Rectal smooth muscle tissue (tissue), 1 donor: Measurements from ENCODE around the gene EXOC4.

Experiments used
- H3K27ac ChIP-seq: one replicate; pipeline ENCODE4 v1.7.0; 2013; ENCODE audit warnings: low read depth, low read length, inconsistent platforms
- H3K27me3 ChIP-seq: one replicate; pipeline ENCODE4 v1.7.0; 2013; ENCODE audit warnings: low read length; ENCODE audit not compliant: control insufficient read depth, insufficient read depth
- H3K36me3 ChIP-seq: one replicate; pipeline ENCODE4 v1.7.0; 2013; ENCODE audit warnings: low read length; ENCODE audit not compliant: control insufficient read depth, insufficient read depth
- H3K4me1 ChIP-seq: one replicate; pipeline ENCODE4 v1.7.0; 2013; ENCODE audit warnings: low read length; ENCODE audit not compliant: control insufficient read depth, insufficient read depth
- H3K4me3 ChIP-seq: one replicate; pipeline ENCODE4 v1.7.0; 2013; ENCODE audit warnings: low read length
- H3K9ac ChIP-seq: one replicate; pipeline ENCODE4 v1.7.0; 2013; ENCODE audit warnings: low read length

EXOC4 gene

GRCh38 chr7:133705596-133705995 is 452.7 kb downstream of the EXOC4 start:
- no peak overlapping the region for H3K27ac ChIP-seq
- H3K9ac ChIP-seq: no peak overlapping the region
- H3K36me3 ChIP-seq: no peaks in the 10 kb centered on the region
- H3K4me3 ChIP-seq: no peak overlapping the region
- no peaks in the 10 kb centered on the region for H3K27me3 ChIP-seq
- H3K4me1 ChIP-seq: peaks cover 3% of the 10 kb centered on the region

DNA sequence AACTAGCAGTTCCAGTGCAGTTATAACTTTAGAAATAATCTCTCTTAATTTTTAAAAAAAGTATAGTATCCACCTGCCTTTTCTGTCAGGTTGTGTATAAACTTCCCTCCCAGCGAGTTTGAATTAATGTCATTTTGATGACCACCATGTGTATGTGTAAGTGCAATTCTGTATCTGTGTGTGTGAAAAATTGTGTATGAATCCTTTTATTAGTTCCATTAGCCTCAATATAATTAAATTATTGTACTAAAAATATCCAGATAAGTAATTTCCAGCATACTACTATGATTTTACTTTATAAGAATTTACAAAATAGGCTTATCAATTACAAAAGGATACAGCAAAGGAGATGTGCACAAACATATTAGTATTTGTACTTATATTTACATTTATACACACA is 453.1 kb downstream of the EXOC4 start:
- no peak overlapping the region for H3K27ac ChIP-seq
- no peak overlapping the region for H3K9ac ChIP-seq
- no peak overlapping the region for H3K4me3 ChIP-seq
- H3K36me3 ChIP-seq: no peaks in the 10 kb centered on the region
- peaks cover 3% of the 10 kb centered on the region for H3K4me1 ChIP-seq
- H3K27me3 ChIP-seq: no peaks in the 10 kb centered on the region

DNA sequence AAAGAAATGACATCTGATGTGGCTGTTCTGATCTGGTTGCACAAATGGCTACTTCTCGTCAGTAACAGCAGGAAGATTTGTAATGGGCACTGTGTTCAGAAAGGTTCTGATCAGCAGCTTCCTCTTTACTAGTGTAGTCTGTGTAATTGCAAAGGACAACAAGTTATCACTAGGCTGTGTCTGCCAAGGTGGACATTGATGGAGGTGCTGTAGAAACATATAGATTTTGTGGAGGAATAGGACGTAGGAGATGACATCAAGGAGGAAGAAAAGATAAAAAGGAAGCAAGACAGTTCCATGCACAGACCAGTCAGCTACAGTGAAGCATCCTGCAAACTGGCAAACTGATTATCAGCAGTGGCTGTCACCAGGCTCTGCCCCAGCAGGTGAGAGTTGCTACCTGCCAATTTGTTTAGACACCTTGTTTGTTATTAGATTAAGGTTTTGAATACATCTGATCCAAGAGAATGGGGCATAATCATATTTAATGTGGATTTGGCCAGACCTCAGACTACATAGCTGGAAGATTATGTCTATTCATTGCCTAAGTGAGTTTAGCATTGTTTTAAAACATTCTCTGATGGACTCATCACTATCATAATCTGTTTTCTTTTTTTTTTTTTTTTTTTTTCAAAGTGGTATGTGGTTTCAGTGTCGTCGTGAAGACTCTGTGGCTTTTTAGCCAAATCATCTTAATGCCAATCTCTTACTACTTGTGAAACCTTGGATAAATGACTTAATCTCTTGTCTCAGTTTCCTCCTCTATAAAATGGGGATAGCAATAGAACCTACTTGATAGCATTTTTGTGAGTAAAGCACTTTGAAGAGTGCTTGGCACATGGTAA is 456.4 kb downstream of the EXOC4 start:
- no peak overlapping the region for H3K4me3 ChIP-seq
- no peaks in the 10 kb centered on the region for H3K27me3 ChIP-seq
- no peaks in the 10 kb centered on the region for H3K4me1 ChIP-seq
- no peaks in the 10 kb centered on the region for H3K36me3 ChIP-seq
- no peak overlapping the region for H3K27ac ChIP-seq
- no peak overlapping the region for H3K9ac ChIP-seq

- H3K27me3 ChIP-seq: no peaks in the 10 kb centered on the region
- H3K9ac ChIP-seq: no peak overlapping the region
- no peaks in the 10 kb centered on the region for H3K4me1 ChIP-seq
- no peak overlapping the region for H3K4me3 ChIP-seq
- no peak overlapping the region for H3K27ac ChIP-seq
- no peaks in the 10 kb centered on the region for H3K36me3 ChIP-seq
Measured at GRCh38 chr7:133712544-133712943, 459.7 kb downstream of the EXOC4 start.

- Histone ChIP-seq H3K4me1 (no peaks in the 10 kb centered on the region), H3K4me3 (no peak overlapping the region)
Measured at GRCh38 chr7:133714654-133715053, 461.8 kb downstream of the EXOC4 start.

DNA sequence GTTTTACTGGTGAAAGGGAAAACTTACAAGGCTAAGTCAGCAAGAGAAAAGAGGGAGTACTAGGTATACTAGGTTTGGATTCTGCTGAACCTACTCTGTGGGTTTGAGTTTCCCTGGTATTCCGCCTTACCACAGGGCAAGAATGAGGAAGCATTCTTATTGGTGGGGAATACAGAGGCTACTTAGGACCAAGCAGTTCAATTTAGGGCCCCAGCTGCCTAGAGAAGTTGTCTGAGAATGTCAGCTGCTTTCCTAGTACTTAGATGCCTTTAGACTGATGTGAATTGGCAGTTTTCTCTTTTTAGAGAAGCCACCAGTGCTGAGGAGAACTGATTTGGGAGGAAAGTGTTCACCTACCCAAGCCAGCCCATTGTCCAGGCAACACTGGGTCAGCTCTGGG is 465.3 kb downstream of the EXOC4 start:
- no peak overlapping the region for H3K4me3 ChIP-seq
- H3K9ac ChIP-seq: no peak overlapping the region
- H3K4me1 ChIP-seq: no peaks in the 10 kb centered on the region
- no peaks in the 10 kb centered on the region for H3K36me3 ChIP-seq
- no peak overlapping the region for H3K27ac ChIP-seq
- no peaks in the 10 kb centered on the region for H3K27me3 ChIP-seq

More at GRCh38 chr7:133714654-133715053, 461.8 kb downstream of the EXOC4 start:
- no peak overlapping the region for H3K9ac ChIP-seq
- H3K36me3 ChIP-seq: no peaks in the 10 kb centered on the region
- no peaks in the 10 kb centered on the region for H3K27me3 ChIP-seq
- no peak overlapping the region for H3K27ac ChIP-seq

DNA sequence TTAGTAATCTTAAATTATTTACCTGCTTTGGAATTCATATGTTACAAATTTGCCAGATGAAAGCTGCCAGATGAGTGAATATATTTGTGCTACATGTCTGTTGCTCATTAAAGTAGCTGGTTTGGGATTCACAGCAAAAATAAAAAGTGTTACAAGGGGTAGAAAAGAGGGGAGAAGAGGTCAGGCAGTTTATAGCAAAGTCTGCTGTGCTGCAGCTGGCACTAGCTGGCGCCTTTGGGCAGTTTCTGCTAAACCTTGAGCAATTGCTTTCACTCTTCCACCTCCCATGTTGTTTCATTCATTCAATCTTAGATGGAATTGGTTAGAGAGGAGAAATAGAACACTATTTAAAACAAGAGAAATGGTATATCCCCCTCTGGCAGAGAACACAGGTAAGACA is 470.2 kb downstream of the EXOC4 start:
- Histone ChIP-seq H3K36me3 (peaks cover 3% of the 10 kb centered on the region), H3K4me1 (no peaks in the 10 kb centered on the region), H3K27ac (no peak overlapping the region), H3K4me3 (no peak overlapping the region), H3K9ac (no peak overlapping the region), H3K27me3 (no peaks in the 10 kb centered on the region)

DNA sequence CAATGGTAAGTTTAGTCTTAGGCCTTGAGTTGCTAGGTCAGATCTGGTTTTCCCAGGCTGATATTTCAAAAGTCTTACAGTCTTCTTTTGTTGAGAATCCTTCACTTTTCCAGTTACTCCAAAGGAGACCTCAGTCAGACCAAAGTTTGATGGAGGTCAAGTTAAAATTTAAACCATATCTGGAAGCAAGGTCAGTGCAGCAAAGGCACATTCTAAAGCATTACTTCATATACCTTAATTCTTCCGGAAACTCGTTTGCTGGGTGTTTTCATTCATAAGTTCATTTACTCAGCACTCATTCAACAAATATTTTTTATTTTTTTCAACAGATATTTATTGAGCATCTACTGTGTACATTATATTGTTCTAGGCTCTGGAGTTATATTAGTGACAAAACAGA is 471.3 kb downstream of the EXOC4 start:
- Histone ChIP-seq H3K9ac (no peak overlapping the region), H3K27ac (no peak overlapping the region), H3K4me3 (no peak overlapping the region), H3K36me3 (peaks cover 3% of the 10 kb centered on the region), H3K4me1 (no peaks in the 10 kb centered on the region), H3K27me3 (no peaks in the 10 kb centered on the region)

- no peak overlapping the region for H3K9ac ChIP-seq
- H3K27me3 ChIP-seq: no peaks in the 10 kb centered on the region
- H3K4me1 ChIP-seq: no peaks in the 10 kb centered on the region
- H3K4me3 ChIP-seq: no peak overlapping the region
- peaks cover 3% of the 10 kb centered on the region for H3K36me3 ChIP-seq
- H3K27ac ChIP-seq: no peak overlapping the region
Measured at GRCh38 chr7:133724694-133725093, 471.8 kb downstream of the EXOC4 start.

DNA sequence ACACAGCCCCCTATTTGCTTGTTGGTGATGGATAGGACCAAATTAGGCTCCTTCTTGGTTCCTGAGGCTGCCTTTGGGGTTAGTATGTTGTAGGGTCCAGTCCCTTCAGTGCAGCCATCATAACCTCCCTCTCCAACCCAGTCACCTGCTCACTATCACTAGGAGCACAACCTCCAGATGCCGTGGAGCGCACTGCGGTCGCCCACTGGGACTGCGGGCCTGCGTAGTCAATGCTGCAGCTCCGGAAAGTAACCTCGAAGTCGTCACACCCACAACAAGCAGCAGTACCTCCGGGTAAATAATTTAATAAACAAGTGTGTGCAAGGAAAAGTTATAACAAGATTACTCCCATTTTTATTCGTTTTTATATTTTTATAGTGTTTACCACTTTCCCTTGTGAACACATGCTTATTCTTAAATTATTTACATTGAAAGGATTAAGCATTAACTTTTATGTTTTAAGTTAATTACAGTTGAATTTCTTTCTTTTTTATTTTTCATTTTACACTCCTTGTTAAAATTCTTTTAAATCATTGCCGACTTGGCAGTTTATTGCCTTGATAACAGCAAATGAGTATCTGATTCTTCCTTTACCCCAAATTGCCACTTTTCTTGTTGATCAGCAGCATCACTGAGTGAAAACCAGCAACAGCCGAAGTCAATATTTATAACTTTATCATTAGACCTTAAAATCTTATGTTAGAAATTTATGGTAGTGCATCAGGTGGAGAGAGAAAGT is 474.8 kb downstream of the EXOC4 start:
- Histone ChIP-seq H3K4me1 (no peaks in the 10 kb centered on the region), H3K4me3 (no peak overlapping the region), H3K9ac (no peak overlapping the region), H3K36me3 (peaks cover 3% of the 10 kb centered on the region), H3K27ac (no peak overlapping the region), H3K27me3 (no peaks in the 10 kb centered on the region)

- H3K27me3 ChIP-seq: no peaks in the 10 kb centered on the region
- peaks cover 3% of the 10 kb centered on the region for H3K36me3 ChIP-seq
- no peak overlapping the region for H3K27ac ChIP-seq
- H3K9ac ChIP-seq: no peak overlapping the region
- H3K4me3 ChIP-seq: no peak overlapping the region
- H3K4me1 ChIP-seq: no peaks in the 10 kb centered on the region
Measured at GRCh38 chr7:133730360-133730759, 477.5 kb downstream of the EXOC4 start.

GRCh38 chr7:133733401-133733800 is 480.5 kb downstream of the EXOC4 start:
- Histone ChIP-seq H3K36me3 (no peaks in the 10 kb centered on the region), H3K27me3 (no peaks in the 10 kb centered on the region), H3K4me3 (no peak overlapping the region), H3K9ac (no peak overlapping the region), H3K27ac (no peak overlapping the region), H3K4me1 (no peaks in the 10 kb centered on the region)

DNA sequence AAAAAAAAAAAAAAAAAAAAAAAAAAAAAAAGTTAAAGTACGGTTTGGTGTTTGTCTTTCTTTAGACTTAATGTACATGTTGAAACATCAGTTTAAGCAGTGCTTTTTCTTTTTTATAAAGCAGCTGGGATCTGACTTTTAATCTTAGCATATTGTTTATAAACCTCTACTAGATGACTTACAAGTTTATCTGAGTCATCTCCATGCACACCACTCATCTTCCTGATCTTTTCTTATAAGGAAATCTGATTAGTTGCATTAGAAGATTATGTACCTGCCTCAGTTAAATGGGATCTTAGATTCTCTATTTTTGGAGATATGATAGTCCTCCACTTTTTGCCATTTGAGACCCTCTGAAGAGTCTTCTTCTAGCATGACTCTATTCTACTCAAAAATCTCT is 482.3 kb downstream of the EXOC4 start:
- Histone ChIP-seq H3K9ac (no peak overlapping the region), H3K4me1 (no peaks in the 10 kb centered on the region), H3K4me3 (no peak overlapping the region), H3K27ac (no peak overlapping the region), H3K36me3 (no peaks in the 10 kb centered on the region), H3K27me3 (no peaks in the 10 kb centered on the region)
